H1 (cell line): ENCODE results near the gene CLEC16A. TPM values are rescaled to one million over a fixed set of nuclear protein-coding genes. Genes with fewer than 3 reads are reported as not detected.

Experiments used
- CTCF ChIA-PET: fragments of 300-600 bp; sonication (Branson Sonifier 250); formaldehyde crosslinking; loops from one replicate; lab custom pipeline; 2021; ENCODE audit not compliant: partially characterized antibody; lab: Charles Lee
- POLR2A ChIA-PET: fragments of 300-600 bp; sonication (Branson Sonifier 250); formaldehyde crosslinking; loops from one replicate; lab custom pipeline; 2021; ENCODE audit warnings: inconsistent platforms; ENCODE audit not compliant: partially characterized antibody; lab: Charles Lee
- DNase-seq, 2 experiments: peaks; one replicate each; pipeline versions ENCODE4 v3.0.0 to v3.0.0-alpha.2; 2010 to 2022; ENCODE audit warnings: low spot score in 2 of 2, low read depth in 1 of 2, mixed read lengths in 1 of 2
- FAIRE-seq: peaks from 2 replicates; lab custom pipeline; 2011; peaks lifted over from hg19 to GRCh38; lab: Jason Lieb, UNC
- H2AFZ ChIP-seq: 2 replicates; pipeline ENCODE4 v1.8.1; 2012; ENCODE audit warnings: low read length, inconsistent platforms
- H2AK5ac ChIP-seq: 2 replicates; pipeline ENCODE4 v1.6.1; 2013; ENCODE audit warnings: low read depth, low read length
- H2BK120ac ChIP-seq: replicated peaks from 2 replicates; pipeline ENCODE3; 2013; ENCODE audit warnings: low read depth, low read length, inconsistent platforms
- H2BK12ac ChIP-seq: 2 replicates; pipeline ENCODE4 v1.6.1; 2013; ENCODE audit warnings: low read depth, low read length
- H2BK15ac ChIP-seq: 2 replicates; pipeline ENCODE4 v1.6.1; 2013; ENCODE audit warnings: low read length
- H2BK20ac ChIP-seq: 2 replicates; pipeline ENCODE4 v1.6.1; 2013; ENCODE audit warnings: low read length
- H2BK5ac ChIP-seq: 2 replicates; pipeline ENCODE4 v1.6.1; 2013; ENCODE audit warnings: low read depth, low read length
- H3K14ac ChIP-seq: 2 replicates; pipeline ENCODE4 v1.6.1; 2013; ENCODE audit warnings: inconsistent platforms; ENCODE audit not compliant: insufficient read length
- H3K18ac ChIP-seq: 2 replicates; pipeline ENCODE4 v1.6.1; 2013; ENCODE audit warnings: low read length; ENCODE audit errors: extremely low read depth
- H3K23ac ChIP-seq: 2 replicates; pipeline ENCODE4 v1.6.1; 2013; ENCODE audit warnings: inconsistent platforms; ENCODE audit not compliant: insufficient read length
- H3K23me2 ChIP-seq: 2 replicates; pipeline ENCODE4 v1.6.1; 2013; ENCODE audit warnings: low read depth, low read length
- H3K27ac ChIP-seq: 2 replicates; pipeline ENCODE4 v1.6.1; 2011; ENCODE audit warnings: low read depth, low read length, inconsistent platforms
- H3K27me3 ChIP-seq, 4 experiments: replicated peaks in 1 of 4; 1 replicate in 1 of 4; 2 replicates in 3 of 4; pipeline versions ENCODE4 v1.6.1 to v1.8.1; 2011 to 2013; ENCODE audit warnings: low read length in 3 of 4, mild to moderate bottlenecking in 3 of 4, inconsistent platforms in 2 of 4, mixed read lengths in 2 of 4, moderate library complexity in 1 of 4; ENCODE audit not compliant: control insufficient read depth in 3 of 4, insufficient read depth in 3 of 4; ENCODE audit errors: extremely low read depth in 1 of 4
- H3K36me3 ChIP-seq, 4 experiments: 2 replicates each; pipeline versions ENCODE4 v1.6.1 to v1.8.1; 2011 to 2013; ENCODE audit warnings: mild to moderate bottlenecking in 4 of 4, low read length in 3 of 4, moderate library complexity in 2 of 4, control low read depth in 1 of 4, inconsistent platforms in 1 of 4; ENCODE audit not compliant: insufficient read depth in 4 of 4, control insufficient read depth in 2 of 4
- H3K4ac ChIP-seq: replicated peaks from 2 replicates; pipeline ENCODE3; 2013; ENCODE audit warnings: low read length, low read depth, mixed read lengths, inconsistent platforms; ENCODE audit not compliant: insufficient read length
- H3K4me1 ChIP-seq, 4 experiments: replicated peaks in 1 of 4; 1 replicate in 1 of 4; 2 replicates in 3 of 4; pipeline versions ENCODE4 v1.6.1 to v1.8.1; 2011 to 2013; ENCODE audit warnings: low read length in 3 of 4, inconsistent platforms in 2 of 4, mixed read lengths in 1 of 4; ENCODE audit not compliant: insufficient read depth in 4 of 4, control insufficient read depth in 3 of 4
- H3K4me2 ChIP-seq, 2 experiments: 2 replicates each; pipeline versions ENCODE4 v1.6.1 to v1.8.1; 2011 to 2013; ENCODE audit warnings: low read depth in 2 of 2, low read length in 2 of 2, control low read depth in 1 of 2, inconsistent platforms in 1 of 2, mild to moderate bottlenecking in 1 of 2; ENCODE audit not compliant: insufficient read depth in 1 of 2
- H3K4me3 ChIP-seq, 4 experiments: fragments of 200-600, 300-600 bp in 1 of 4; sonication (generic), shearing (Covaris generic), sonication (Bioruptor Twin) in 1 of 4; 2 replicates each; pipeline versions ENCODE4 v1.5.1 to v1.8.1; 2011 to 2016; ENCODE audit warnings: low read length in 4 of 4, low read depth in 3 of 4, control low read depth in 2 of 4, inconsistent platforms in 2 of 4, mild to moderate bottlenecking in 2 of 4, mixed read lengths in 1 of 4, moderate library complexity in 1 of 4; ENCODE audit not compliant: insufficient read depth in 2 of 4; ENCODE audit errors: extremely low read depth in 1 of 4
- H3K56ac ChIP-seq: replicated peaks from 2 replicates; pipeline ENCODE3; 2013; ENCODE audit warnings: low read depth, mild to moderate bottlenecking, mixed read lengths, low read length, inconsistent platforms; ENCODE audit not compliant: insufficient read length
- H3K79me1 ChIP-seq: 2 replicates; pipeline ENCODE4 v1.6.1; 2013; ENCODE audit warnings: low read depth, low read length, control low read depth
- H3K79me2 ChIP-seq, 2 experiments: 2 replicates each; pipeline versions ENCODE4 v1.6.1 to v1.8.1; 2012 to 2013; ENCODE audit warnings: low read length in 2 of 2, mild to moderate bottlenecking in 2 of 2, inconsistent platforms in 1 of 2; ENCODE audit not compliant: insufficient read depth in 2 of 2, control insufficient read depth in 1 of 2
- H3K9ac ChIP-seq, 4 experiments: replicated peaks in 1 of 4; 1 replicate in 1 of 4; 2 replicates in 3 of 4; pipeline versions ENCODE4 v1.6.1 to v1.8.1; 2011 to 2013; ENCODE audit warnings: low read depth in 3 of 4, low read length in 3 of 4, control low read depth in 2 of 4, mild to moderate bottlenecking in 2 of 4, moderate library complexity in 2 of 4, inconsistent platforms in 1 of 4; ENCODE audit errors: extremely low read depth in 1 of 4
- H3K9me3 ChIP-seq, 2 experiments: 2 replicates each; pipeline versions ENCODE4 v1.6.1 to v1.8.1; 2012 to 2013; ENCODE audit warnings: mild to moderate bottlenecking in 2 of 2, moderate library complexity in 2 of 2, control low read depth in 1 of 2, inconsistent platforms in 1 of 2, low read depth in 1 of 2, low read length in 1 of 2, mixed read lengths in 1 of 2; ENCODE audit not compliant: insufficient read depth in 2 of 2
- H4K20me1 ChIP-seq, 2 experiments: replicated peaks in 1 of 2; 2 replicates each; pipeline versions ENCODE3 to v1.8.1; 2011 to 2013; ENCODE audit warnings: inconsistent platforms in 2 of 2, low read length in 2 of 2, mild to moderate bottlenecking in 1 of 2; ENCODE audit not compliant: insufficient read depth in 2 of 2, control insufficient read depth in 1 of 2
- H4K5ac ChIP-seq: 2 replicates; pipeline ENCODE4 v1.6.1; 2013; ENCODE audit warnings: low read length, low read depth, mixed read lengths, inconsistent platforms; ENCODE audit not compliant: insufficient read length
- H4K8ac ChIP-seq: 2 replicates; pipeline ENCODE4 v1.8.0; 2013; ENCODE audit warnings: mild to moderate bottlenecking, moderate library complexity, low read length, inconsistent platforms; ENCODE audit not compliant: insufficient read depth; ENCODE audit errors: extremely low read depth
- H4K91ac ChIP-seq: replicated peaks from 2 replicates; pipeline ENCODE3; 2013; ENCODE audit warnings: low read length, mixed read lengths, inconsistent platforms; ENCODE audit not compliant: insufficient read length
- BRCA1 ChIP-seq: IDR thresholded peaks from 2 replicates; pipeline ENCODE4 v1.6.1; 2012; ENCODE audit warnings: low read depth, low read length, improper control_type of control experiment
- CBX5 ChIP-seq: fragments of 300-800, 300-1000 bp; sonication (generic); IDR thresholded peaks from 2 replicates; pipeline ENCODE4 v1.7.1; 2016; ENCODE audit warnings: antibody characterized with exemption, low read length, low read depth
- CHD1 ChIP-seq: IDR thresholded peaks from 2 replicates; pipeline ENCODE4 v1.6.1; 2012; ENCODE audit warnings: low read depth, low read length, improper control_type of control experiment
- EGR1 ChIP-seq: IDR thresholded peaks from 2 replicates; pipeline ENCODE4 v1.6.1; 2011; ENCODE audit warnings: low read depth, low read length, borderline replicate concordance
- MAFK ChIP-seq: IDR thresholded peaks from 2 replicates; pipeline ENCODE4 v1.6.1; 2012; ENCODE audit warnings: low read depth, mild to moderate bottlenecking, improper control_type of control experiment, low read length
- RFX5 ChIP-seq: IDR thresholded peaks from 2 replicates; pipeline ENCODE4 v1.6.1; 2011; ENCODE audit warnings: low read depth, low read length, improper control_type of control experiment, borderline replicate concordance
- SP1 ChIP-seq: IDR thresholded peaks from 2 replicates; pipeline ENCODE4 v1.6.1; 2011; ENCODE audit warnings: low read depth, low read length
- SUZ12 ChIP-seq: fragments of 200-600 bp; sonication (generic); IDR thresholded peaks from 2 replicates; pipeline ENCODE4 v1.6.1; 2012; ENCODE audit warnings: mild to moderate bottlenecking, inconsistent platforms, low read length, moderate library complexity, mixed read lengths
- USF2 ChIP-seq: IDR thresholded peaks from 2 replicates; pipeline ENCODE4 v1.6.1; 2011; ENCODE audit warnings: low read length, improper control_type of control experiment
- YY1 ChIP-seq: IDR thresholded peaks from 2 replicates; pipeline ENCODE4 v1.6.1; 2011; ENCODE audit warnings: low read depth, mild to moderate bottlenecking, low read length
- ZNF274 ChIP-seq: IDR thresholded peaks from 2 replicates; pipeline ENCODE4 v1.7.0; 2012; ENCODE audit warnings: low read length, borderline replicate concordance; ENCODE audit errors: extremely low read depth
- WGBS, 2 experiments: shearing (Covaris generic) in 1 of 2; methylation state at CpG; one replicate each; pipeline versions ENCODE4 v1.1.6 to v1.1.7; 2013 to 2015; ENCODE audit warnings: low lambda C conversion rate in 2 of 2, mixed read lengths in 2 of 2, inconsistent platforms in 1 of 2, low coverage in 1 of 2, missing lambda C conversion rate in 1 of 2; ENCODE audit not compliant: insufficient replicate concordance in 2 of 2, insufficient coverage in 1 of 2, insufficient read length in 1 of 2; ENCODE audit errors: extremely low coverage in 1 of 2, missing lambda C conversion rate in 1 of 2; 5-methylcytosine and 5-hydroxymethylcytosine counted together
- polyA plus RNA-seq, 7 experiments: library from polyadenylated mRNA; depleted of rRNA in 3 of 7; stranded (reverse) in 5 of 7; unstranded in 2 of 7; fragments of >200 nt in 5 of 7; fragments of 200-250 nt in 2 of 7; gene quantifications; 1 replicate in 5 of 7; 2 replicates in 1 of 7; 4 replicates in 1 of 7; pipeline versions ENCODE4 v1.2.1 to v1.2.3, GENCODE V29; 2011 to 2013; ENCODE audit warnings: missing spikeins in 2 of 7, mixed read lengths in 2 of 7
- total RNA-seq: library from RNA; stranded (reverse); fragmentation: NEBNext Ultra II Directional; extraction: Animal tissue kit (Norgen Biotek cat#: 25700); gene quantifications from 2 replicates; pipeline ENCODE4 v1.2.1, GENCODE V29; 2021

Gene CLEC16A
- total and polyA plus RNA-seq, 2 of the 8 experiments (the other 6 are each of a cell fraction or from before 2014, with no cell fraction given) = 7.6 to 19.3 TPM

GRCh38 chr16:11217651-11218603 is 273.6 kb downstream of the CLEC16A start:
- no peak overlapping the region for H2BK5ac ChIP-seq
- no peak overlapping the region for H2BK20ac ChIP-seq
- no peak overlapping the region for H3K14ac ChIP-seq
- no peak overlapping the region for H2BK15ac ChIP-seq
- no peak overlapping the region for H3K4ac ChIP-seq
- H2AFZ ChIP-seq = no peak overlapping the region
- H3K4me1 ChIP-seq = no peaks in the 10 kb centered on the region
- H2AK5ac ChIP-seq = no peak overlapping the region
- H4K91ac ChIP-seq = no peak overlapping the region
- DNase-seq = no peak
- ChIA-PET CTCF (interaction anchor here (0.6 to 4.5 kb wide), 35 partner anchors 9 to 247 kb away, joined by 3 to 28 read pairs (median 3); no protein-coding TSS in a partner anchor), POLR2A (interaction anchor here (0.9 to 1.6 kb wide), 2 partner anchors 12 to 38 kb away, joined by 3 to 7 read pairs; partner anchors contain the start of gene SOCS1)
- no peak overlapping the region for H3K4me2 ChIP-seq
- no peaks in the 10 kb centered on the region for H3K79me1 ChIP-seq
- WGBS, 2 experiments = 85% methylated on average over 3 of the region's 3 CpGs; no CpG with 5 or more reads in 1 of the 2 experiments
- H3K79me2 ChIP-seq = no peaks in the 10 kb centered on the region
- H4K5ac ChIP-seq = no peak overlapping the region
- H3K27me3 ChIP-seq = no peaks in the 10 kb centered on the region
- no peak overlapping the region for H3K4me3 ChIP-seq
- H3K56ac ChIP-seq = no peak overlapping the region
- no peak overlapping the region for H4K8ac ChIP-seq
- no peak overlapping the region for H3K27ac ChIP-seq
- H3K9ac ChIP-seq = no peak overlapping the region
- no peak overlapping the region for H3K18ac ChIP-seq
- H3K9me3 ChIP-seq = peaks cover 12 to 19% of the 10 kb centered on the region in 2 experiments
- H3K36me3 ChIP-seq = peaks cover 0 to 3% (median 0%) of the 10 kb centered on the region in 4 experiments; a peak in 1 of 8 replicates
- H3K23me2 ChIP-seq = peaks cover 3% of the 10 kb centered on the region; the same call in 1 of the 2 replicates
- FAIRE-seq = no peak
- H2BK120ac ChIP-seq = no peak overlapping the region
- no peak overlapping the region for H3K23ac ChIP-seq
- H4K20me1 ChIP-seq = no peaks in the 10 kb centered on the region
- H2BK12ac ChIP-seq = no peak overlapping the region
- TF ChIP-seq USF2 = no peak
- TF ChIP-seq MAFK = no peak
- TF ChIP-seq CHD1 = no peak
- no peak for TF ChIP-seq ZNF274
- no peak for TF ChIP-seq SUZ12
- TF ChIP-seq SP1 = no peak
- TF ChIP-seq CBX5 = no peak
- TF ChIP-seq EGR1 = no peak
- TF ChIP-seq RFX5 = no peak
- no peak for TF ChIP-seq YY1
- TF ChIP-seq BRCA1 = no peak
